Cortex of kidney (tissue), 1 donor: Measurements from ENCODE around the gene SORCS3.

Experiments
- DNase-seq: peaks from one replicate; lab custom pipeline; 2025; lab: John Stamatoyannopoulos, UW

The SORCS3 gene

DNA sequence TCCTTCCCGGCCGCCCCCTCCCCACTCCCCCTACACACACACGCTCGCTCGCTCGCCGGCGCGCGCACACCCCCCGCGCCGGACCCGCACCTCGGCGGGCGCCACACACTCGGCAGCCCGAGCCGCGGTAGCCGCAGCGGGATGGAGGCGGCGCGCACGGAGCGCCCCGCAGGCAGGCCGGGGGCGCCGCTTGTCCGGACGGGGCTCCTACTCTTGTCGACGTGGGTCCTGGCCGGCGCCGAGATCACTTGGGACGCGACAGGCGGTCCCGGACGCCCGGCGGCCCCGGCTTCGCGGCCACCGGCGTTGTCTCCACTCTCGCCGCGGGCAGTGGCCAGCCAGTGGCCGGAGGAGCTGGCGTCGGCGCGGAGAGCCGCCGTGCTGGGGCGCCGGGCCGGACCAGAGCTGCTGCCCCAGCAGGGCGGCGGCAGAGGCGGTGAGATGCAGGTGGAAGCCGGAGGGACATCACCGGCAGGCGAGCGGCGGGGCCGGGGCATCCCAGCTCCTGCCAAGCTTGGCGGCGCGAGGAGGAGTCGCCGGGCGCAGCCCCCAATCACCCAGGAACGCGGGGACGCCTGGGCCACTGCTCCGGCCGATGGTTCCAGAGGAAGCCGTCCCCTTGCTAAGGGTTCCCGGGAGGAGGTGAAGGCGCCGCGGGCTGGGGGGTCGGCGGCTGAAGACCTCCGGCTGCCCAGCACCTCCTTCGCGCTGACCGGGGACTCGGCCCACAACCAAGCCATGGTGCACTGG, at the start of gene SORCS3:
TSS of gene SORCS3 (plus strand) at position 104 of the 750 bp plus-strand sequence.
- DNase-seq = no peak

DNA sequence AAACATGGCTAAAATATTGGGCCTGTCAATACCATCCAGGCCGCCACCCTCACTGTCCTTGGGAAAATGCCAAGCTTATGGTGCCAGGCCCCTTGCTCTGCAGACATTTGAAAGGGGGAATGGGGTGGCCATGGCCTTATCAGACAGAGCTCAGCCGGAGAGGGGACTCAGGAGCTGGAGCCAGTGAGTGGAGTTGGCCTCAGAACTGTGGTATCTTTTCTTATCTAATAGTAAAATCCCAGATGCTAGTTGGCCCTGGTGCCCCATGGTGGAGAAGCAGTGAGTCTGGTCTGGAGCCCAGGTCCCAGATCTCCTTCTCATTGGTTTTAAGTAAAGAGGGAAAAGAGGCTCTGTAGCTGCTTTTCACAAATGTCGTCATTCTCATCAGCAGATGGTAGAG, 49.6 kb upstream of the SORCS3 start:
- no peak for DNase-seq

DNA sequence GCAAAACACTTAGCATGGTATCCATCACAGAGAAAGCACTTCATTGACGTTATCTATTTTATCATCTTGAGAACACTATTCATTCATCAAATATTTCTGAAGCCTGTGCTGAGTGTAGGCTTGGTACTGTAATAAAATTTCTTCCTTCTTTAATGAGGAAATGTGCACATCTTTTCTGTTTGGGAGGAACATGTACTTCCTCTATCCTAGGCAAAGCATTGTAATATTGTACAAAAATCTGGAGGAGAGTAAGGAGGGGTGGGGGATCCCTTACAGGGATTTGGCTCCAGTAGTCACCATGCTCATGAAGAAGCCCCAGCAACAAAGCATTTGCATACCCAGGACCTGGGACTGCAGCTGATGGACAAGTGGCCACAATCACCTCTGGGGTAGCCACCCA, 39.9 kb upstream of the SORCS3 start:
- no peak for DNase-seq

- DNase-seq = no peak
Measured at GRCh38 chr10:104608091-104608828, 32.8 kb upstream of the SORCS3 start.

DNA sequence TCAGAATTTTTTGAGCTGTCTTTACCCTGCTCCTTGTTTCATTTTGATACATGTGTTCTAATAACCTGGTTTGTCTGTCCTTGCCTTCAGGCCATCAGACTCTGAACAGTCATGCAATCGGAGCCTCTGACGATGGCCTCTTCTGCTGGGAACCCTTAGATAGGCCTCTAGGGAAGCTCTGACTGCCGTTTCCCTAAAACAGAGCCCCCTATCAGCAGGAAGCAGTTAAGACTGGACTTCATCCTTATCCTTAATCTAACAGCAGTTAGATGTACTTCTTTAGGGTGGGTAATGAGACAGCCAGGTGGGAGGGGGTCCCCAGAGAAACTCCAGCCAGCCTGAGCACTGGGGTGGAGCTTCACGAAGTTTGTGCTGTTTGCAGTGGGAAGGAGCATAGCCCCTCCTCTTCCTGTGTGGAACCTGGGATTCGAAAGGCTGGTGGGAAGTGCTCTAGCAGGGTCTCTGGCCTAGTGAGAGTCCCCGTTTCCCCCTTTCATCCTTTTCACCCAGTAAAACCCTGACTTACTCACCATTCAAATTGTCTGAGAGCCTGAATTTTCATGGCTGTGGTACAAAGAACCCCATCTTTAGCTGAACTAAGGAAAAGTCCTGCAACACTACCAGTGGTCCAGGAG, 28.4 kb upstream of the SORCS3 start:
- no peak for DNase-seq

DNA sequence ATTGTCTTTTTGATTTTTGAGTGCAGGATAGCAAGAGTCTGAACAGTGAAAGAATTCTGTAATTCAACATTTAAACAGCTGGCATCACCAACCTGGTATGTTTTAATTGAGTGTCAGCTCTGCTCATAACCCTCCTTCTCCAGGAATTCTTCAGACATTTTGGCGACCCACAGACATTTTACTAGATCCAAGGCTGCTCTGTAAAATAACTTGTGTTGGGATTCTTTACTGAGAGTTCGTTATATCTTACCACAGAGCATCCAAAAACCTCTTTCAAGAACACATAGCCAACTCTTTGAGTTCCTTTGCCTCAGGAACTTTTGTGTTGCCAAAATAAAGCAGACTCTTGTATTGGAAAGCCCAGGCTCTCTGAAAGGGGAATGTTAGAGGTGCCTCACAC, 27.7 kb upstream of the SORCS3 start:
- no peak for DNase-seq

GRCh38 chr10:104614245-104614831, 26.8 kb upstream of the SORCS3 start:
- no peak for DNase-seq

DNA sequence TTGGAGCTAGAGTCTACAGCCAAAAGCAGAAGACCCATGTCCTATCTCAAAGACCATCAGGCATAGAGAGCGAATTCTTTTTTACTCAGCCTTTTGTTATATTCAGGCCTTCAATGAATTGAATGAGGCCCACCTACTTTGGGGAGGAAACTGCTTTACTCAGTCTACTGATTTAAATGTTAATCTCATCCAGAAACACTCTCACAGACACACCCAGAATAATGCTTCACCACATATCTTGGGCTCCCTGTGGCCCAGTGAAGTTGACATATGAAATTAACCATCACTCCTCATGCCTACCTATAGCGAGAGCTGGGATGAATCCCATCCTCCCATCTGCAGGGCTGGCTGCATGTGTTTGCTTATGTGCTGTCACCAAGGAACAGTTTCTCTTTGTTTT, 26.0 kb upstream of the SORCS3 start:
- no peak for DNase-seq

DNA sequence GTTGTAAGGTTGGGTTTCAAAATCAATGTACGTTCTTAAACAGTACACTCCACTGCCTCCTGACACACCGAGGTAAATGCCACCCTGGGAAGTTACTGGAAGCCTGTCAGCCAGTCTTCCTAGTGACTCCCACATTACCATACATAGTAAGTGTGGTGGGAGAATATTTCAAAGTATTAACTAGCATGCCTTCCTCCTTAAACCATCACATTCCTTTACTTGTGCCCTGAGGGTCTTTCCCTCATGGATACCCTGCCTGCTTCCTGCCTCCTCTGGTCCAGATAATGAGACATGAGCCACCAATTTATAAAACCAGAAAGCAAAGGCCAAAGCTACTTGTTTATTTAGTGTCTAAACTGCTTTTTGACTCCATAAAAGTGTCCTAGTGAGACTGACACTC, 23.3 kb upstream of the SORCS3 start:
- no peak for DNase-seq

DNA sequence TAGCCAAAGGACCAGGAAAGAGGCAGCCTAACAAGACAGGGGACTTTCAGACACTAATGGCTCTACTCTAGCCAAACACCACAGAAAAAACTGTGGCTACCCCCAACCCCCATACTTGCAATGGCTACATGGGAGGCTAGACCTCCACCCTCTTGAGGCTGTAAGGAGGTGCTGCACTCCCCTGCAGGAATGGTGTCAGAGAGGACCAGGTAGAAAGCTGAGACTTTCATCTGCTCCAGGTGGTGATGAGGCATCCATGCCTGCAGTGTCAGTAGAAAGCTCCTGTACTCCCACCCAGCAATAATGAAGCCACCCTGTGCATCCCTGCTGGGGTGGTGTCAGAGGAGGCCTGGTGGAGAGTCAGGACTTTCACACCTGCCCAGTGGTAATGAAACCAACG, 18.9 kb upstream of the SORCS3 start:
- DNase-seq = no peak

GRCh38 chr10:104622598-104623209, 18.4 kb upstream of the SORCS3 start:
- DNase-seq = no peak

- DNase-seq = no peak
Measured at GRCh38 chr10:104630731-104631130, 10.4 kb upstream of the SORCS3 start.

- no peak for DNase-seq
Measured at GRCh38 chr10:104631946-104632345, 9.1 kb upstream of the SORCS3 start.

DNA sequence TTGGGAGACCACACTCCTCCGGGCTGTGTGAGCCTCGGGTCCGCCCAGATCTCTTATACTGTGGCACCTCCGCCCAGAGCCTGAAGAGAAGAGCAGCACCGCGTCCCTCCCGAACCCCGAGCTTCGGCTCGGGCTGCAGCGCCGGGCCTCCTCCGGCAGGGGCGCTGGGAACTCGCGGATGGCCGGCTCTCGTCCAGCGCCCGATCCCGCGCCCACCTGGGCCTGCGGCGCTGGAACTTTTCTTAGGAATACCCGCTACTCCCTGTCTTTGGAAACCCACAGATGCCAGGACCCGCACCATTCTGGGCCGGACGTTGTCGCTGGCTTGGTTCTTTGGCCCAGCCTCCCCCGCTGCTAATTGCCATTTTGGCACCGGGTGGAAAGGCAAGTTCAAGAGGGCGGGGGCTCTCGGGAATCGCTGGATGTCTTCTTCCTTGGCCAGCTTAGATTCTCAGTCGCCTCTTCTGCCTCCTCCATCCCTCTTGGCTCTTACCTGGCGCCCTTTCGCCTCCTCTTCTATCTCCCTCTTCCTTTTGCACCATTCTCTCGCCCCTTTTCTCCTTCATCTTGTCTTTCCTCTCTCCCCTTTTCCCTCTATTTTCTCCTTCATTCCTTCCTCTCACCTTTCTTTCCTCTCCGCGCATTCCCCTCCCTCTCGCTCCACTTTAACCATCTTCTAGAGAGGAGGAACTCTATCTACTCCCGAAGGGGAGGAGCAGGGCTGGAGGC, 2.1 kb upstream of the SORCS3 start:
- DNase-seq = no peak

- no peak for DNase-seq
Measured at GRCh38 chr10:104639590-104640338, 1.3 kb upstream of the SORCS3 start.

GRCh38 chr10:104640339-104641186, 527 bp upstream of the SORCS3 start:
- no peak for DNase-seq

GRCh38 chr10:104641937-104642657, 1.0 kb downstream of the SORCS3 start:
- no peak for DNase-seq

DNA sequence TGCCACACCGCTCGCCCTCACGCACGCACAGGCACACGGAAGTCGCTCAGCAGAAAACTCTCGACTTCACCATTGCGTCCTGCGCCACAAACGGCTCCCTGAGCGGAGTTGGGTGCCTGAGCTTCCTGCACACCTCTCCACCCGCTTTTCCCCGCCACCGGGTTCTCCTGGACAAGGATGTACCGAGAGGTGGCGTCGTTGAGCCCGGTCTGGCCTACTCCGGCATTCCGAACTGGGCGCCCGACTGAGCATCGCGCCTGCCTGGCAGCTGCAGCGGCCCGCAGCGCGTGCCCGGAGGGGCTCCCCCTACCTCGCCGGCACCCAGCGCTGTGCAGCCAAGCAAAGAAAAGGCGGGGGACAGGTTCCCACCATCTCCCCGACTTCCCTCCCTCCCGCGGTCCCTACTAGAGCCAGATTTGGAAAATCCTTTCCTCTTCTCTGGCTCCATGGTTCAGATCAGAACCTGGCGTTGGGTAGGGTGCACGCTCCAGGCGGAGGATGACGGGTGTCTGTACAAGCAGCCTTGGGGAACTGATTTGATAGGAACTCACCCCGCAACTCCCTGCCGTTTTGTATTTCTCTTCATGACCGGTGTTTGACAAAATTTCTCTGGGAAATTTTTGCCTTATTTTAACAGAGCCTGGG, 1.7 kb downstream of the SORCS3 start:
- no peak for DNase-seq

DNA sequence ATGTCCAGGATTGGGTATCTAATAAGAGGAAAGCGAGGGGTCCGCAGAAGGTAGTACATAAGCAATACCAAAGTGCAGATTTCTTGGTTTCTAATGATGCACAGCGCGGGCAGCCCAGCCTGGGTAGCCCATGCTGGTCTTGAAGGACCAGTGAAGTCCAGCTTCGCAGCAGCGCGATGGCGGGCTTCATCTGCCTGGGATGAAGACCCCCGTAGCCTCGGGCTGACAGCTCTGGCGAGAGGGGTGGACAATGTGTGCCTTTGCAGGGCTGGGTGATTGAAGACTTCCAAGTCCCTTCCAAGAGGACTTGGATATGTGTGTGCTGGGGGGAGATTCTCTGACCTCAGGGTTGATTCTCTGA, 2.2 kb downstream of the SORCS3 start:
- DNase-seq = no peak
